ENCODE results near the gene PPP1R14C.
"Not testable (repeated sequence)": the region's sequence is repeated elsewhere in the genome, so short reads cannot be mapped to it uniquely, and the experiment has no call there.

Gene PPP1R14C

GRCh38 chr6:150176152-150176551 lies 33.3 kb downstream of the PPP1R14C start:
- H3K4me3 ChIP-seq (replicated peaks; ENCODE audit: low read depth, low read length): no peak overlapping the region
- DNase-seq (ENCODE audit: low read depth): no peak
- no peak for TF ChIP-seq CTCF (IDR thresholded peaks at IDR 0.05; ENCODE audit: low read length, missing control alignments)

GRCh38 chr6:150176659-150177058 lies 33.8 kb downstream of the PPP1R14C start:
- no peak for TF ChIP-seq CTCF (IDR thresholded peaks at IDR 0.05; ENCODE audit: low read length, missing control alignments)
- no peak overlapping the region for H3K4me3 ChIP-seq (replicated peaks; ENCODE audit: low read depth, low read length)
- no peak for DNase-seq (ENCODE audit: low read depth)

- TF ChIP-seq CTCF (IDR thresholded peaks at IDR 0.05; ENCODE audit: low read length, missing control alignments): no peak
- no peak for DNase-seq (ENCODE audit: low read depth)
- no peak overlapping the region for H3K4me3 ChIP-seq (replicated peaks; ENCODE audit: low read depth, low read length)
These were observed 34.6 kb downstream of the PPP1R14C start for GRCh38 chr6:150177259-150177951.

GRCh38 chr6:150177952-150178520 lies 35.2 kb downstream of the PPP1R14C start:
- TF ChIP-seq CTCF (IDR thresholded peaks at IDR 0.05; ENCODE audit: low read length, missing control alignments): no peak
- DNase-seq (ENCODE audit: low read depth): no peak

DNA sequence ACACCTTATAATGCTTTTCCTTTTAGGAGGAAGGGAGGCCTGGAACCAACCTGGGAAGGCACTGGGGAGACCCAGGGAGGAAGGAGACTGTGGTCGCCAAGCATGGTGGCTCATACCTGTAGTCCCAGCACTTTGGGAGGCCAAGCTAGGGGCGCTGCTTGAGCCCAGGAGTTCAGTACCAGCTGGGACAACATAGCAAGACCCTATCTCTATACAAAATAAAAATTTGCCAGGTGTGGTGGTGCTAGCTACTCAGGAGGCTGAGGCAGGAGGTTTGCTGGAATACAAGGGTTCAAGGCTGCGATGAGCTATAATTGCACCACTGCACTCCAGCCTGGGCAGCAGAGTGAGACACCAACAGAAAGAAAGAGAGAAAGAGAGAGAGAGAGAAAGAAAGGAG lies 36.2 kb downstream of the PPP1R14C start:
- no peak for TF ChIP-seq CTCF (IDR thresholded peaks at IDR 0.05; ENCODE audit: low read length, missing control alignments)
- DNase-seq (ENCODE audit: low read depth): no peak
- H3K4me3 ChIP-seq (replicated peaks; ENCODE audit: low read depth, low read length): no peak overlapping the region

More at GRCh38 chr6:150177952-150178520, 35.2 kb downstream of the PPP1R14C start:
- no peak overlapping the region for H3K4me3 ChIP-seq (replicated peaks; ENCODE audit: low read depth, low read length)

DNA sequence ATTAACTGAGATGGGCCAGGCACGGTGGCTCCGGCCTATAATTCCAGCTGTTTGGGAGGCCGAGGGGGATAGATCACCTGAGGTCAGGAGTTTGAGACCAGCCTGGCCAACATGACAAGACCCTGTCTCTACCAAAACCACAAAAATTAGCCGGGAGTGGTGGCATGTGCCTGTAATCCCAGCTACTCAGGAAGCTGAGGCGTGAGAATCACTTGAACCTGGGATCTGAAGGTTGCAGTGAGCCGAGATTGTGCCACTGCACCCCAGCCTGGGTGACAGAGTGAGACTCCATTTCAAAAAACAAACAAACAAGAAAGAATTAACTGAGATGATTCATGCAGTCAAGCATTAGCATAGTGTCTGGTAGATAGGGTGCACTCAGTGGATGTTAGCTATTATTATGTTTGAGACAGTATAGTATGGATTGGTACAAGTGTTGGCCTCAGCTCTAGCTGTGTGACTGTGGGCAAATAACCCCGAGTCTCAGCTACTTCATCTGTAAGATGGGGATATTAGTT lies 37.1 kb downstream of the PPP1R14C start:
- DNase-seq (ENCODE audit: low read depth): not testable (repeated sequence)

GRCh38 chr6:150180517-150180916 lies 37.7 kb downstream of the PPP1R14C start:
- no peak for TF ChIP-seq CTCF (IDR thresholded peaks at IDR 0.05; ENCODE audit: low read length, missing control alignments)
- DNase-seq (ENCODE audit: low read depth): no peak
- no peak overlapping the region for H3K4me3 ChIP-seq (replicated peaks; ENCODE audit: low read depth, low read length)

More for the DNA sequence above, 37.1 kb downstream of the PPP1R14C start:
- H3K4me3 ChIP-seq (replicated peaks; ENCODE audit: low read depth, low read length): not testable (repeated sequence)

Measured in fibroblast of pulmonary artery (primary cell).